H9 (cell line): ENCODE results near the gene MTHFD1. TPM values are rescaled to one million over a fixed set of nuclear protein-coding genes. Genes with fewer than 3 reads are reported as not detected.
A peak's percentile ranks its signal among the peaks of the same experiment; 100 is the strongest.

Experiments
- DNase-seq: peaks from one replicate; pipeline ENCODE4 v3.0.0-alpha.2; 2017
- H2AFZ ChIP-seq: one replicate; pipeline ENCODE4 v1.6.1; 2013; ENCODE audit warnings: mild to moderate bottlenecking, low read length, control low read depth, moderate library complexity
- H2AK5ac ChIP-seq: 2 replicates; pipeline ENCODE4 v1.6.1; 2013; ENCODE audit warnings: low read length, control low read depth, mixed read lengths; ENCODE audit not compliant: insufficient read length
- H2BK120ac ChIP-seq: one replicate; pipeline ENCODE4 v1.6.1; 2013; ENCODE audit warnings: low read depth, mild to moderate bottlenecking, low read length, control low read depth, inconsistent platforms; ENCODE audit not compliant: poor library complexity, severe bottlenecking
- H2BK12ac ChIP-seq: 2 replicates; pipeline ENCODE4 v1.6.1; 2013; ENCODE audit warnings: low read length, control low read depth, mixed read lengths, low read depth; ENCODE audit not compliant: insufficient read length
- H2BK15ac ChIP-seq: 2 replicates; pipeline ENCODE4 v1.6.1; 2013; ENCODE audit warnings: low read depth, low read length, control low read depth
- H2BK20ac ChIP-seq: one replicate; pipeline ENCODE4 v1.6.1; 2013; ENCODE audit warnings: low read depth, mild to moderate bottlenecking, low read length, control low read depth, inconsistent platforms; ENCODE audit not compliant: poor library complexity, severe bottlenecking
- H2BK5ac ChIP-seq: 2 replicates; pipeline ENCODE4 v1.6.1; 2013; ENCODE audit warnings: low read length, control low read depth, mixed read lengths; ENCODE audit not compliant: insufficient read length
- H3K14ac ChIP-seq: 2 replicates; pipeline ENCODE4 v1.6.1; 2013; ENCODE audit warnings: low read length, control low read depth; ENCODE audit not compliant: insufficient read depth
- H3K18ac ChIP-seq: 2 replicates; pipeline ENCODE4 v1.6.1; 2013; ENCODE audit warnings: low read depth, mild to moderate bottlenecking, mixed read lengths, low read length, control low read depth; ENCODE audit not compliant: insufficient read length
- H3K23ac ChIP-seq: 2 replicates; pipeline ENCODE4 v1.6.1; 2013; ENCODE audit warnings: low read length, control low read depth, mixed read lengths, low read depth; ENCODE audit not compliant: insufficient read length
- H3K23me2 ChIP-seq: 2 replicates; pipeline ENCODE4 v1.6.1; 2013; ENCODE audit warnings: low read depth, mild to moderate bottlenecking, mixed read lengths, low read length, control low read depth; ENCODE audit not compliant: insufficient read length, poor library complexity, severe bottlenecking
- H3K27ac ChIP-seq: 2 replicates; pipeline ENCODE4 v1.5.1; 2013; ENCODE audit warnings: low read length, control low read depth, mixed read lengths, low read depth; ENCODE audit not compliant: insufficient read length
- H3K27me3 ChIP-seq: 2 replicates; pipeline ENCODE4 v1.6.1; 2013; ENCODE audit warnings: low read length, control low read depth, inconsistent platforms; ENCODE audit not compliant: insufficient read depth
- H3K4ac ChIP-seq: 2 replicates; pipeline ENCODE4 v1.6.1; 2013; ENCODE audit warnings: low read depth, mild to moderate bottlenecking, control low read depth, inconsistent platforms, low read length, moderate library complexity
- H3K4me1 ChIP-seq: 2 replicates; pipeline ENCODE4 v1.6.1; 2013; ENCODE audit warnings: low read length, control low read depth, inconsistent platforms; ENCODE audit not compliant: insufficient read depth
- H3K4me2 ChIP-seq: 2 replicates; pipeline ENCODE4 v1.6.1; 2013; ENCODE audit warnings: low read length, control low read depth, mixed read lengths; ENCODE audit not compliant: insufficient read length, insufficient read depth
- H3K56ac ChIP-seq: 2 replicates; pipeline ENCODE4 v1.6.1; 2013; ENCODE audit warnings: low read depth, mild to moderate bottlenecking, mixed read lengths, low read length, control low read depth; ENCODE audit not compliant: insufficient read length
- H3K79me1 ChIP-seq: 2 replicates; pipeline ENCODE4 v1.6.1; 2013; ENCODE audit warnings: low read depth, mild to moderate bottlenecking, moderate library complexity, low read length, control low read depth, inconsistent platforms; ENCODE audit not compliant: insufficient read depth, poor library complexity, severe bottlenecking
- H3K79me2 ChIP-seq: 2 replicates; pipeline ENCODE4 v1.6.1; 2013; ENCODE audit warnings: low read length, control low read depth, inconsistent platforms; ENCODE audit not compliant: insufficient read depth
- H3K9ac ChIP-seq: 2 replicates; pipeline ENCODE4 v1.6.1; 2013; ENCODE audit warnings: low read length, control low read depth, mixed read lengths; ENCODE audit not compliant: insufficient read length; ENCODE audit errors: extremely low read depth
- H3K9me3 ChIP-seq: one replicate; pipeline ENCODE4 v1.6.1; 2013; ENCODE audit warnings: low read depth, low read length, inconsistent platforms; ENCODE audit not compliant: control insufficient read depth
- H3T11ph ChIP-seq: one replicate; pipeline ENCODE4 v1.6.1; 2013; ENCODE audit warnings: mild to moderate bottlenecking, low read length, control low read depth, inconsistent platforms
- H4K20me1 ChIP-seq: one replicate; pipeline ENCODE4 v1.6.1; 2013; ENCODE audit not compliant: control insufficient read depth, insufficient read length, insufficient read depth
- H4K5ac ChIP-seq: 2 replicates; pipeline ENCODE4 v1.6.1; 2013; ENCODE audit warnings: low read depth, mild to moderate bottlenecking, mixed read lengths, low read length, control low read depth; ENCODE audit not compliant: insufficient read length
- H4K8ac ChIP-seq: replicated peaks from 2 replicates; pipeline ENCODE4 v1.6.1; 2013; ENCODE audit warnings: low read length, control low read depth, mixed read lengths, low read depth; ENCODE audit not compliant: insufficient read length
- H4K91ac ChIP-seq: 2 replicates; pipeline ENCODE4 v1.6.1; 2013; ENCODE audit warnings: low read depth, mild to moderate bottlenecking, moderate library complexity, mixed read lengths, low read length, control low read depth; ENCODE audit not compliant: insufficient read length
- H3K27ac Mint-ChIP-seq, 3 experiments: 2 replicates in 2 of 3; 3 replicates in 1 of 3; pipeline ENCODE4 v1.8.0; 2020 to 2021; ENCODE audit warnings: mixed read lengths in 3 of 3, mild to moderate bottlenecking in 1 of 3, moderate library complexity in 1 of 3
- H3K27me3 Mint-ChIP-seq: 2 replicates; pipeline ENCODE4 v1.8.0; 2021; ENCODE audit warnings: low read depth, mild to moderate bottlenecking, moderate library complexity, mixed read lengths
- H3K36me3 Mint-ChIP-seq, 3 experiments: 2 replicates in 2 of 3; 3 replicates in 1 of 3; pipeline ENCODE4 v1.8.0; 2020 to 2021; ENCODE audit warnings: low read depth in 3 of 3, mixed read lengths in 3 of 3; ENCODE audit not compliant: insufficient read depth in 1 of 3
- H3K4me1 Mint-ChIP-seq, 2 experiments: 2 replicates each; pipeline ENCODE4 v1.8.0; 2020; ENCODE audit warnings: mixed read lengths in 2 of 2
- H3K4me3 Mint-ChIP-seq, 2 experiments: 2 replicates in 1 of 2; 3 replicates in 1 of 2; pipeline ENCODE4 v1.8.0; 2020 to 2021; ENCODE audit warnings: mild to moderate bottlenecking in 2 of 2, mixed read lengths in 2 of 2, moderate library complexity in 1 of 2
- H3K9me3 Mint-ChIP-seq, 2 experiments: 2 replicates in 1 of 2; 3 replicates in 1 of 2; pipeline ENCODE4 v1.8.0; 2020; ENCODE audit warnings: mild to moderate bottlenecking in 2 of 2, mixed read lengths in 2 of 2, moderate library complexity in 1 of 2
- WGBS: extraction: QIAGEN DNeasy Blood & Tissue Kit; methylation state at CpG from one replicate; pipeline ENCODE4 v1.1.7; 2013; ENCODE audit warnings: missing lambda C conversion rate, low lambda C conversion rate, mixed read lengths; ENCODE audit not compliant: insufficient read length; ENCODE audit errors: extremely low coverage; 5-methylcytosine and 5-hydroxymethylcytosine counted together
- total RNA-seq: library from RNA; stranded (reverse); gene quantifications from 2 replicates; pipeline ENCODE4 v1.2.1, GENCODE V29; 2021
- TF ChIP-seq, protein P1 (sequence below): fragments of 200-600 bp; sonication (generic); conservative IDR thresholded peaks from 3 replicates; pipeline ENCODE4 v1.8.0; 2021; ENCODE audit warnings: antibody characterized with exemption, mild to moderate bottlenecking

The MTHFD1 gene
- total RNA-seq, 1 experiment from 2014 or later, result 203 TPM

DNA sequence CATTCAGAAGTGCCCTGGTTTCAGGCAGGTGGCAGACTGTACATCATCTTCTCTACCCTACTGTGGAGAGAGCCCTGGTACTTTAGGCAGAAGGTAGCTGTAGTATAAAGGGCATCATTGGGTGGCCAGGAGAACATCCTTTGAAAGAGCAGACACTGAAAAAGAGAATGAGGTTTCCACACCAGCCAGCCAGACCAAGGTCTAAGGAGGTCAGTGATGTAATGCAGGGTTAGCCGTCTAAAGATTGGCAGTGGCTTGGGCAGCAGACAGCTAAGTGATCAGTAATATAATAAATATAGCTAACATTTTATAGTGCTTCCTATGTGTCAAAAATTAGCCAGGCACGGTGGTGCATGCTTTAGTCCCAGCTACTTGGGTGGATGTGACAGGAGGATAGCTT is 103.5 kb downstream of the MTHFD1 start:
- Histone ChIP-seq H3K27ac (no peak overlapping the region), H3K23me2 (no peaks in the 10 kb centered on the region), H4K8ac (no peak overlapping the region), H2BK20ac (no peak overlapping the region), H4K20me1 (no peaks in the 10 kb centered on the region), H3K4me2 (no peak overlapping the region), H4K5ac (no peak overlapping the region), H3K23ac (no peak overlapping the region), H3K9ac (no peak overlapping the region), H3K4me1 (no peaks in the 10 kb centered on the region), H3K14ac (no peak overlapping the region), H3K79me2 (no peaks in the 10 kb centered on the region), H2BK12ac (no peak overlapping the region), H3K9me3 (no peaks in the 10 kb centered on the region), H3T11ph (no peak overlapping the region), H2BK5ac (no peak overlapping the region), H4K91ac (no peak overlapping the region), H2BK15ac (no peak overlapping the region), H2AFZ (no peak overlapping the region), H3K4ac (no peak overlapping the region), H3K56ac (no peak overlapping the region), H2BK120ac (no peak overlapping the region), H3K27me3 (no peaks in the 10 kb centered on the region), H3K79me1 (peaks cover 6% of the 10 kb centered on the region), H2AK5ac (no peak overlapping the region), H3K18ac (no peak overlapping the region)
- Mint-ChIP-seq H3K9me3 (no peaks in the 10 kb centered on the region), H3K4me1 (no peaks in the 10 kb centered on the region), H3K27me3 (no peaks in the 10 kb centered on the region), H3K4me3 (no peak overlapping the region), H3K36me3 (peaks cover 9 to 35% (median 22%) of the 10 kb centered on the region in 3 experiments; a peak in 6 of 7 replicates), H3K27ac (0 out of 7 replicates have a peak overlapping the region, but pooled peaks of 1 of the 3 experiments have one; percentile 3)
- WGBS, result no CpG with 5 or more reads among the region's 2 CpGs
- TF ChIP-seq, protein P1, sequence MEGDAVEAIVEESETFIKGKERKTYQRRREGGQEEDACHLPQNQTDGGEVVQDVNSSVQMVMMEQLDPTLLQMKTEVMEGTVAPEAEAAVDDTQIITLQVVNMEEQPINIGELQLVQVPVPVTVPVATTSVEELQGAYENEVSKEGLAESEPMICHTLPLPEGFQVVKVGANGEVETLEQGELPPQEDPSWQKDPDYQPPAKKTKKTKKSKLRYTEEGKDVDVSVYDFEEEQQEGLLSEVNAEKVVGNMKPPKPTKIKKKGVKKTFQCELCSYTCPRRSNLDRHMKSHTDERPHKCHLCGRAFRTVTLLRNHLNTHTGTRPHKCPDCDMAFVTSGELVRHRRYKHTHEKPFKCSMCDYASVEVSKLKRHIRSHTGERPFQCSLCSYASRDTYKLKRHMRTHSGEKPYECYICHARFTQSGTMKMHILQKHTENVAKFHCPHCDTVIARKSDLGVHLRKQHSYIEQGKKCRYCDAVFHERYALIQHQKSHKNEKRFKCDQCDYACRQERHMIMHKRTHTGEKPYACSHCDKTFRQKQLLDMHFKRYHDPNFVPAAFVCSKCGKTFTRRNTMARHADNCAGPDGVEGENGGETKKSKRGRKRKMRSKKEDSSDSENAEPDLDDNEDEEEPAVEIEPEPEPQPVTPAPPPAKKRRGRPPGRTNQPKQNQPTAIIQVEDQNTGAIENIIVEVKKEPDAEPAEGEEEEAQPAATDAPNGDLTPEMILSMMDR, result no peak
- DNase-seq, result no peak
